H9 (cell line): ENCODE measurements around the gene SH2D3C. TPM values are rescaled to one million over a fixed set of nuclear protein-coding genes. Genes with fewer than 3 reads are reported as not detected.

ENCODE experiments used
- DNase-seq: peaks from one replicate; pipeline ENCODE4 v3.0.0-alpha.2; 2017
- H2AFZ ChIP-seq: one replicate; pipeline ENCODE4 v1.6.1; 2013; ENCODE audit warnings: mild to moderate bottlenecking, low read length, control low read depth, moderate library complexity
- H2AK5ac ChIP-seq: 2 replicates; pipeline ENCODE4 v1.6.1; 2013; ENCODE audit warnings: low read length, control low read depth, mixed read lengths; ENCODE audit not compliant: insufficient read length
- H2BK120ac ChIP-seq: one replicate; pipeline ENCODE4 v1.6.1; 2013; ENCODE audit warnings: low read depth, mild to moderate bottlenecking, low read length, control low read depth, inconsistent platforms; ENCODE audit not compliant: poor library complexity, severe bottlenecking
- H2BK12ac ChIP-seq: 2 replicates; pipeline ENCODE4 v1.6.1; 2013; ENCODE audit warnings: low read length, control low read depth, mixed read lengths, low read depth; ENCODE audit not compliant: insufficient read length
- H2BK15ac ChIP-seq: 2 replicates; pipeline ENCODE4 v1.6.1; 2013; ENCODE audit warnings: low read depth, low read length, control low read depth
- H2BK20ac ChIP-seq: one replicate; pipeline ENCODE4 v1.6.1; 2013; ENCODE audit warnings: low read depth, mild to moderate bottlenecking, low read length, control low read depth, inconsistent platforms; ENCODE audit not compliant: poor library complexity, severe bottlenecking
- H2BK5ac ChIP-seq: 2 replicates; pipeline ENCODE4 v1.6.1; 2013; ENCODE audit warnings: low read length, control low read depth, mixed read lengths; ENCODE audit not compliant: insufficient read length
- H3K14ac ChIP-seq: 2 replicates; pipeline ENCODE4 v1.6.1; 2013; ENCODE audit warnings: low read length, control low read depth; ENCODE audit not compliant: insufficient read depth
- H3K18ac ChIP-seq: 2 replicates; pipeline ENCODE4 v1.6.1; 2013; ENCODE audit warnings: low read depth, mild to moderate bottlenecking, mixed read lengths, low read length, control low read depth; ENCODE audit not compliant: insufficient read length
- H3K23ac ChIP-seq: 2 replicates; pipeline ENCODE4 v1.6.1; 2013; ENCODE audit warnings: low read length, control low read depth, mixed read lengths, low read depth; ENCODE audit not compliant: insufficient read length
- H3K23me2 ChIP-seq: 2 replicates; pipeline ENCODE4 v1.6.1; 2013; ENCODE audit warnings: low read depth, mild to moderate bottlenecking, mixed read lengths, low read length, control low read depth; ENCODE audit not compliant: insufficient read length, poor library complexity, severe bottlenecking
- H3K27ac ChIP-seq: 2 replicates; pipeline ENCODE4 v1.5.1; 2013; ENCODE audit warnings: low read length, control low read depth, mixed read lengths, low read depth; ENCODE audit not compliant: insufficient read length
- H3K27me3 ChIP-seq: 2 replicates; pipeline ENCODE4 v1.6.1; 2013; ENCODE audit warnings: low read length, control low read depth, inconsistent platforms; ENCODE audit not compliant: insufficient read depth
- H3K4ac ChIP-seq: 2 replicates; pipeline ENCODE4 v1.6.1; 2013; ENCODE audit warnings: low read depth, mild to moderate bottlenecking, control low read depth, inconsistent platforms, low read length, moderate library complexity
- H3K4me1 ChIP-seq: 2 replicates; pipeline ENCODE4 v1.6.1; 2013; ENCODE audit warnings: low read length, control low read depth, inconsistent platforms; ENCODE audit not compliant: insufficient read depth
- H3K4me2 ChIP-seq: 2 replicates; pipeline ENCODE4 v1.6.1; 2013; ENCODE audit warnings: low read length, control low read depth, mixed read lengths; ENCODE audit not compliant: insufficient read length, insufficient read depth
- H3K56ac ChIP-seq: 2 replicates; pipeline ENCODE4 v1.6.1; 2013; ENCODE audit warnings: low read depth, mild to moderate bottlenecking, mixed read lengths, low read length, control low read depth; ENCODE audit not compliant: insufficient read length
- H3K79me1 ChIP-seq: 2 replicates; pipeline ENCODE4 v1.6.1; 2013; ENCODE audit warnings: low read depth, mild to moderate bottlenecking, moderate library complexity, low read length, control low read depth, inconsistent platforms; ENCODE audit not compliant: insufficient read depth, poor library complexity, severe bottlenecking
- H3K79me2 ChIP-seq: 2 replicates; pipeline ENCODE4 v1.6.1; 2013; ENCODE audit warnings: low read length, control low read depth, inconsistent platforms; ENCODE audit not compliant: insufficient read depth
- H3K9ac ChIP-seq: 2 replicates; pipeline ENCODE4 v1.6.1; 2013; ENCODE audit warnings: low read length, control low read depth, mixed read lengths; ENCODE audit not compliant: insufficient read length; ENCODE audit errors: extremely low read depth
- H3K9me3 ChIP-seq: one replicate; pipeline ENCODE4 v1.6.1; 2013; ENCODE audit warnings: low read depth, low read length, inconsistent platforms; ENCODE audit not compliant: control insufficient read depth
- H3T11ph ChIP-seq: one replicate; pipeline ENCODE4 v1.6.1; 2013; ENCODE audit warnings: mild to moderate bottlenecking, low read length, control low read depth, inconsistent platforms
- H4K20me1 ChIP-seq: one replicate; pipeline ENCODE4 v1.6.1; 2013; ENCODE audit not compliant: control insufficient read depth, insufficient read length, insufficient read depth
- H4K5ac ChIP-seq: 2 replicates; pipeline ENCODE4 v1.6.1; 2013; ENCODE audit warnings: low read depth, mild to moderate bottlenecking, mixed read lengths, low read length, control low read depth; ENCODE audit not compliant: insufficient read length
- H4K8ac ChIP-seq: replicated peaks from 2 replicates; pipeline ENCODE4 v1.6.1; 2013; ENCODE audit warnings: low read length, control low read depth, mixed read lengths, low read depth; ENCODE audit not compliant: insufficient read length
- H4K91ac ChIP-seq: 2 replicates; pipeline ENCODE4 v1.6.1; 2013; ENCODE audit warnings: low read depth, mild to moderate bottlenecking, moderate library complexity, mixed read lengths, low read length, control low read depth; ENCODE audit not compliant: insufficient read length
- H3K27ac Mint-ChIP-seq, 3 experiments: 2 replicates in 2 of 3; 3 replicates in 1 of 3; pipeline ENCODE4 v1.8.0; 2020 to 2021; ENCODE audit warnings: mixed read lengths in 3 of 3, mild to moderate bottlenecking in 1 of 3, moderate library complexity in 1 of 3
- H3K27me3 Mint-ChIP-seq: 2 replicates; pipeline ENCODE4 v1.8.0; 2021; ENCODE audit warnings: low read depth, mild to moderate bottlenecking, moderate library complexity, mixed read lengths
- H3K36me3 Mint-ChIP-seq, 3 experiments: 2 replicates in 2 of 3; 3 replicates in 1 of 3; pipeline ENCODE4 v1.8.0; 2020 to 2021; ENCODE audit warnings: low read depth in 3 of 3, mixed read lengths in 3 of 3; ENCODE audit not compliant: insufficient read depth in 1 of 3
- H3K4me1 Mint-ChIP-seq, 2 experiments: 2 replicates each; pipeline ENCODE4 v1.8.0; 2020; ENCODE audit warnings: mixed read lengths in 2 of 2
- H3K4me3 Mint-ChIP-seq, 2 experiments: 2 replicates in 1 of 2; 3 replicates in 1 of 2; pipeline ENCODE4 v1.8.0; 2020 to 2021; ENCODE audit warnings: mild to moderate bottlenecking in 2 of 2, mixed read lengths in 2 of 2, moderate library complexity in 1 of 2
- H3K9me3 Mint-ChIP-seq, 2 experiments: 2 replicates in 1 of 2; 3 replicates in 1 of 2; pipeline ENCODE4 v1.8.0; 2020; ENCODE audit warnings: mild to moderate bottlenecking in 2 of 2, mixed read lengths in 2 of 2, moderate library complexity in 1 of 2
- CTCF ChIP-seq: fragments of 200-600 bp; sonication (generic); conservative IDR thresholded peaks from 3 replicates; pipeline ENCODE4 v1.8.0; 2021; ENCODE audit warnings: antibody characterized with exemption, mild to moderate bottlenecking
- WGBS: extraction: QIAGEN DNeasy Blood & Tissue Kit; methylation state at CpG from one replicate; pipeline ENCODE4 v1.1.7; 2013; ENCODE audit warnings: missing lambda C conversion rate, low lambda C conversion rate, mixed read lengths; ENCODE audit not compliant: insufficient read length; ENCODE audit errors: extremely low coverage; 5-methylcytosine and 5-hydroxymethylcytosine counted together
- total RNA-seq: library from RNA; stranded (reverse); gene quantifications from 2 replicates; pipeline ENCODE4 v1.2.1, GENCODE V29; 2021

SH2D3C gene
- total RNA-seq, 1 experiment from 2014 or later = 1.7 TPM

- Histone ChIP-seq H3K18ac (no peak overlapping the region), H3K14ac (no peak overlapping the region), H2BK12ac (no peak overlapping the region), H3K9ac (no peak overlapping the region), H3K79me1 (no peaks in the 10 kb centered on the region), H3K23me2 (peaks cover 8% of the 10 kb centered on the region), H3K56ac (no peak overlapping the region), H2BK15ac (no peak overlapping the region), H4K8ac (no peak overlapping the region), H4K5ac (no peak overlapping the region), H3K23ac (no peak overlapping the region), H2BK5ac (no peak overlapping the region), H2AFZ (no peak overlapping the region), H3K79me2 (no peaks in the 10 kb centered on the region), H3T11ph (no peak overlapping the region), H2BK120ac (no peak overlapping the region), H3K4me2 (peak overlapping the region; percentile 60), H3K4ac (no peak overlapping the region), H3K27ac (no peak overlapping the region), H3K27me3 (no peaks in the 10 kb centered on the region), H4K91ac (no peak overlapping the region), H3K4me1 (peaks cover 8% of the 10 kb centered on the region), H4K20me1 (no peaks in the 10 kb centered on the region), H3K9me3 (no peaks in the 10 kb centered on the region), H2BK20ac (no peak overlapping the region), H2AK5ac (no peak overlapping the region)
- no peak for DNase-seq
- H3K4me1 Mint-ChIP-seq = peaks cover 34 to 41% of the 10 kb centered on the region in 2 experiments
- peak overlapping the region; percentile 74 to 87 for H3K4me3 Mint-ChIP-seq
- no peak overlapping the region for H3K27ac Mint-ChIP-seq
- no peaks in the 10 kb centered on the region for H3K9me3 Mint-ChIP-seq
- no CpG with 5 or more reads among the region's 19 CpGs for WGBS
- no peak for TF ChIP-seq CTCF
- H3K36me3 Mint-ChIP-seq = no peaks in the 10 kb centered on the region
- H3K27me3 Mint-ChIP-seq = peaks cover 6% of the 10 kb centered on the region
These were observed 6.8 kb downstream of the SH2D3C start for GRCh38 chr9:127771570-127772189.
